Suppressor macrophage treated with lipopolysaccharide for 1 hour (primary cell): ENCODE data around the gene PRKN.

Experiments used
- DNase-seq, 3 donors: peaks; one replicate each; pipeline ENCODE4 v3.0.0-alpha.2; 2020 to 2022

The PRKN gene

DNA sequence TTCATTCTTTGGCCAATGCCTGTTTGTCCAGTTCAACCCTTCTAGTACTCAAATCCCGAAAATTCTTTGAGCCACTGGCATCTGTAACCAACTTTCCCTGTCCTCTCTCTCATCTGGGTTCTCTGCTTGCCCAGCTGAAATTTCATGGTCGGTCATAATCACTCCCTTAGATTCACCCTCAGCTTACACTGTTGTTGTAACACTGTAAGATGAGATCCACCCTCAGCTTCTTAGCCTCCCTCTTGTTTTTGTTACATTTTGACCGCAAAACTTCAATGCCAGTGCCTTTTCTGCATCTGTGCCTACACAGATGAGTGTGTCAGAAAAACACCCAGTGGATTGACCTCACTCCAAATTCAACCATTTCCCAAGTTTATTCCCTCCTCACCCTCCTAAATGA is 1162.6 kb downstream of the PRKN start:
- no peak for DNase-seq

DNA sequence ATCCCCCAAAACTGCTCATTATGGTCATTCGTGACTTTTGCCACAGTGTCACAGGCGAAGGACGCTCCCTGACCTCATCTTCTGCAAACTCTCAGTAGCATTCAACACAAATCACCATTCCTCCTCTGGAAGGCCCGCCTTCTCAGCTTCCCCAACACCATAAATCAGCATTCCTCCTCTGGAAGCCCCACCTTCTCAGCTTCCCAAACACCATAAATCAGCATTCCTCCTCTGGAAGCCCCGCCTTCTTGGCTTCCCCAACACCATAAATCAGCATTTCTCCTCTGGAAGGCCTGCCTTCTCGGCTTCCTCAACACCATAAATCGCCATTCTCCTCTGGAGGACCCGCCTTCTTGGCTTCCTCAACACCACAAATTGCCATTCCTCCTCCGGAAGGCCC is 1165.7 kb downstream of the PRKN start:
- no peak for DNase-seq

DNA sequence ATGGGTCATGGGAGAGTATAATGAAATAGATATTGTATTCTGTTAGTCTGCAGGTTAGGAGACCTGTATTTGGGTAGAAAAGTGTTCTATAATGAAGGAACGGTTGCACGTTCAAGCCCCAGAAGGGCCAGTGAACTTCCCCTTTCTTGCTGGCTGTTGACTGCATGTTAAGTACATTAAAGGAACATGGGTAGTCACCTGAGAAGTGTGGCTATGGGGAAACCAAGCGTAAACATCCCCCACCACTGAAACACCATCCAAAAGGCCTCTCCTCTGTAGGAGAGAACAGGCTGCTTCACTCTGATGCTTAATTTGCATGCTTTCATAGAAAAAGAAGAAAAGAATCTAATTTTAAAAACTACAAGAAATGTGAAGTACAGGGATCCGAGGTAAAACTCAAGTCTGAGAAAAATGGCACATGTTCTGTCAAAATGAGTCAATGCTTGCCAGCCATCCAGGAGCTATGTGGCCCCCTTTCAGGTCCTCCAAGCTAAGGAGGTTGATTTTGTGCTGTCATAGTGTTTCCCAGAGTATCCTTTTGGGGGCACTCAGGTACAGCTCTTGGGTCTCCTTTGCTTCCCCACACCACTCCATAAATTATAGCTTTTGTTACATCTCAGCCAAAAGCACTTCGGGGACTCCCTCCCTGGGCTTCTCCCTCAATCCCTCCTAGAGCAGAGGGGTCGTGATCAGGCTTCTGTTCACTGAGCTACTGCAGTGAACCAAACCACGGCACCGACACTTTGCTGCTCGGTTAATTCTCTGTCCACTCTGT is 1170.0 kb downstream of the PRKN start:
- DNase-seq: no peak

DNA sequence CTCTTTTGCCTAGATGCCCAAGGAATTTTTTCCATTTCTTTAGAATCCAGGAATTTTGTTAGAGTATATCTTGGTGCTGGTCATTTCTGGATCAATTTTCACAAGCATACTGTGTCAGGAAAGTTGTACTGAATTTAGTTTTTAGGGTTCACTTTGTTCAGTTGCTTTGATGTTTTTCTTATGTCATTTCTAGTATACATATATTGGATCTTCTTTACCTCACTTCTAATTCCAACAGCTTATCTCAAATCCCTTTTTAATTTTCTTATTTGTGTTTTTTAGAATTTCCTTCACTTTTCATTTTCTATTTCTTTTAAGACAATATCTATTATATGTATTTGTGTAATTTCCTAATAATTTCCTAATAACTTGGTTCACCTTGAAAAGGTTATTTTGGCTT is 1172.7 kb downstream of the PRKN start:
- DNase-seq: no peak

GRCh38 chr6:161549977-161550655 is 1177.5 kb downstream of the PRKN start:
- DNase-seq: no peak

GRCh38 chr6:161548713-161549296 is 1178.8 kb downstream of the PRKN start:
- DNase-seq: no peak

DNA sequence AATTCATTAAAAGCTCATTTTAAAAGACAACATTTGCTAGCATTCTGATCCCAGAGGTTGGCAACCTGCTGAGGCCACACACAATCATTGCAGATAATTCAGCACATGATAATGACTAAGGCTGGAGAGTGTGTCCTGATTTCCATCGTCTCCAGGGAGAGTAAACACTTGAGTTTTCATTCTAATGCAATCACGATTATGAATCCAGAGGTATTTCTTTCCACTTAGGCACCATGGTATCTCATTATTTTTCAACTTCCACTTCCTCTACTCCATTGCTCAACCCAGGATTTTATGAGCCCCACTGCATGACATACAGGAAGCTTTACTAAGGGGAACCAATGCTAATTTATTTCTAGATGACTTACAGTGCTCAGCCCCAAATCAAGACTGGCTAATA is 1179.9 kb downstream of the PRKN start:
- DNase-seq: peak in 2 of 3 donors; percentile 11 to 14

DNA sequence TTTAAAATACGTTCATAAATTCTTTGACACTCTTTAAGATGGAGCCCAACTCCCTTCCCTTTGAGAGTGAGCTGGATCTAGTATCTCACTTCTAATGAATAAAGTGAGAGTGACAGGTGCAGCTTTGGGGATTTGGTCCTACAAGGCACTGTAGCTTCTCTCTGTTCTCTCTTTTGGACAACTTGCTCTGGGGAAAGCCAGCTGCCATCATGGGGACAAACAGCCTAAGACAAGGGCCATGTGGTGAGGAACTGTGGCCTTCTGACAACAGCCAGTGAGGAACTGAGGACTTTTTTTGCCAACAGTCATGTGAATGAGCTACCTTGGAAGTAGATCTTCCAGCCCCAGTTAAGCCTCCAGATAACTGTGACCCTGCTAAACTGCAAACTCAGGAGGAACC is 1180.9 kb downstream of the PRKN start:
- no peak for DNase-seq

DNA sequence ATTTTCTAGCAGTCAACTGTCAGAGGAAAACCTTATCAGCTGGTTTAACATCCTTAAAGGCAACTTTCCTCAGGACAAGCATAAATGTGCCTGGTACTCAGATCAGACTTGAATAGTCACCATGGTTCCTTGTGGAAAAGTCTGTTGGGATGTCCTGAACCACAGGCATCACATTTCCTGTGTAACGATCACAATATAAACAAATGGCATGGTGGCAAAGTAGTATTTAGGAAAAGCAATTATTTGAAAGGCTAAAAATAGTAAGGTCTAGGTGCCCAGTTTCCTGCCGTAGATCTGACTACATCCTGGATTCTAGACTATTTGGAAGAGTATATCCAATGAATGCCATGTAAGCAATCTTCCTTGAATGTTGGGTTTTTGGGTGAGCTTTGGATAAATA is 1181.8 kb downstream of the PRKN start:
- DNase-seq: no peak

DNA sequence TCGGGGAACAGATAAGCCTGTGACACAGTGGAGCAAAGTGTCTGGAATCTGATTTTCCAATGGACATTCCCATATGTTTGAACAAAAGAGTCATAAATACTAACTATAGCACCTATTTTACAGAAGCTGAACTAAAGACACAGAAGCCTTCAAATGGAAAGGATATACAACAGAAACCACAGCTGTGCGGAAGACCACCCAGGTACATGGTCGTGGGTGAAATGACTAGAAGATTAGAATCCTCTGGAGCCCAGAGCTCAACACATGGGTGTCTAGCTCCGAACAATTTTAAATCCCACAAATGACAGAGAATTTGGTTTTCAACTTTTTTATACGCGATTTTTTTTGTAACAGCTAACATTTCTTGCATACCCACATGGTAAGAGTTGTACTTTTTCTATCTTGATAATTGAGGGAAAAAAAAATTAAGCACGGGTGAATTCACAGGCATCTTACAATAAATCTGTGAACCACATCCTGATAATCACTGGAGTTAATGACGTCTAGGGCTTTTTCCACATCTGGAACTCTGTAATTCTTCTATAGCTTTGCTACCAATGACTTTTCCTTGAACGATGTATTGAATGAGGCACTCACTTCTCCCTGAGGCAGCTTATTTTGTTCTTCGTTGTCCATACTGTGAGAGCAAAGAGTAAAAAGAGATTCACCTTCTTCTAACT is 1182.6 kb downstream of the PRKN start:
- DNase-seq: no peak

- DNase-seq: no peak
These were observed 1183.8 kb downstream of the PRKN start for GRCh38 chr6:161543684-161544309.

DNA sequence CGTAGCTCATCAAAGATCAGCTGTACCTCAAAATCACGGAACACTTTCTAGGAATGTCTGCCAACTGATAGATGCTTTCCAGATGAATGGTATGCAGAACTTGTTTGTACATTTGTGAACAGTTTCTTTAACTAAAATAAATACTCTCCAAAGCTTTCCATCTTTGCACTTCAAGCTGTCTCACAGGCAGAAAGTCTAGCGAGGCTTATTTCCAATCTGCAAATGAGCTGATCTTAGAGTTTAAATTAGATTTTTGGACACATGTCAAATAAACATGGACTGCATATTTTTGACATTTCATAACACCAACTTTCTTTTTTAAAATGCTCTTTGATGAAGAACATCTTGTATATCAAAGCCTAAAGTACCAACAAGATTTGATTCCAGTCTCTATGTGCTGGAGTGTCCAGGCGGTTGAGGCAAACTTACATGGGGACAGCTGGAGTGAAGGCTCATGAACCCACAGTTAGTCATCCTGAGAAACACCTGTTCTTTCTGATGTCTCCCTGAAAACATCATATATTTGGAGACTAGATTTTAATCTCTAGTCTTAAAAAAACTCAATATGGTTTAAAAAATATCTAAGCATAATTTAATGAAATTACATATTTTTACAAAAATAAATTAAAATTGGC is 1185.1 kb downstream of the PRKN start:
- no peak for DNase-seq

DNA sequence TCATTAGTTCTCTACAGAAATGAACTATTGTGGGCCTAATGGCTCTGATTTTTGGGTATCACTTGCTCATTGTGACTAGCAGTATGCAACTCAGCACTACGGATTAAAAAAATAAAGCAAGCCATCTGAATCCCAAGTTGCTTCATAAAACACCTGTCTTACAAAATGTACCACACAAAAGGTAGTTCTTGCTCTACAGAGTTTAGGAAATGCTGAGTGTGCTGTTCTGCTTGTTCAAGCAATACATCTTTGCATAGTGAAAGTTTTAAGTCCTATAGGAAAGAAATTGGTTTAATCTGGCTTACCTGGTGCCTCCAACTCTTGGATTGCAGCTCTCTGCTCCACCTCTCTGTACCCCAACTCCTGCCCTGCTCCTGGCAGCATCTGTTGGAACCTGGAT is 1187.0 kb downstream of the PRKN start:
- DNase-seq: no peak

GRCh38 chr6:161536224-161536630 is 1191.3 kb downstream of the PRKN start:
- no peak for DNase-seq

- no peak for DNase-seq
These were observed 1193.2 kb downstream of the PRKN start for GRCh38 chr6:161534264-161534873.

- DNase-seq: no peak
These were observed 1194.3 kb downstream of the PRKN start for GRCh38 chr6:161533266-161533665.

DNA sequence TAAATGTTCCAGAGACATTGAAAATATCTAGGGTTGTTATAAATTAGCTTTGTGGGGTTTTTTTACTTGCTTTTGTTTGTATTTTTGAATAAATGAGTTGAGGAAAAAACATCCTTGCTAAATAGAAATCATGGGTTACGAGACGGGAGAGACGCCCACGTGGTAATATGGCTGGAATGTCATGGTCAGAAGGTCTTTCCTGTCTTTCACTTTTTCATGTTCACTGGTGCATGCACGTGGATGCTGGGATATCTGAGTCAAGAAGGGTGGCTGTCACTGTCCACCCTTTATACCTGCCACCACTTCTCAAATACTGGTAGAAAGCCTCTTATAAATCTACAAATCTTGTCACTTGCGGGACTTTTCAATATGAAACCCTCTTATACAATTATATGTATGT is 1195.0 kb downstream of the PRKN start:
- no peak for DNase-seq

GRCh38 chr6:161526794-161527193 is 1200.8 kb downstream of the PRKN start:
- no peak for DNase-seq

- DNase-seq: no peak
These were observed 1204.2 kb downstream of the PRKN start for GRCh38 chr6:161523362-161523761.

DNA sequence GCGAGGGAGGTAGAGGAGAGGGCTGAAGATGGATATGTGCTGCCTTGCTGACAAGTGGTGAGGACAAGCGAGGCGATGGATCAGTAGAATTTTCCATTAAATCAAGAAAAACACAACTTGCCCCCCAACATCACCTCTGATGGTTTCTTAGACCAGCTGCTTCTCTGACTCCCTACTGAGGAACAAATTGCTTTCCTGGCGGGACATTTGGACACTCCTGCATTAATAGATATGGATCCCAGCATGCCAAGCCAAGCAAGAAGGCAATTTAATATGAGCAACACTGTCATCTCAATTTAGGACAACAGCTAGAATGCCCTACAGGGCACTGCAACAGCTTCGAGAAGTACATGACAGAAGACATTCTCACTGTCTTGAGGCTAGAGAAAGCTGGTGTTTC is 1205.3 kb downstream of the PRKN start:
- no peak for DNase-seq

DNA sequence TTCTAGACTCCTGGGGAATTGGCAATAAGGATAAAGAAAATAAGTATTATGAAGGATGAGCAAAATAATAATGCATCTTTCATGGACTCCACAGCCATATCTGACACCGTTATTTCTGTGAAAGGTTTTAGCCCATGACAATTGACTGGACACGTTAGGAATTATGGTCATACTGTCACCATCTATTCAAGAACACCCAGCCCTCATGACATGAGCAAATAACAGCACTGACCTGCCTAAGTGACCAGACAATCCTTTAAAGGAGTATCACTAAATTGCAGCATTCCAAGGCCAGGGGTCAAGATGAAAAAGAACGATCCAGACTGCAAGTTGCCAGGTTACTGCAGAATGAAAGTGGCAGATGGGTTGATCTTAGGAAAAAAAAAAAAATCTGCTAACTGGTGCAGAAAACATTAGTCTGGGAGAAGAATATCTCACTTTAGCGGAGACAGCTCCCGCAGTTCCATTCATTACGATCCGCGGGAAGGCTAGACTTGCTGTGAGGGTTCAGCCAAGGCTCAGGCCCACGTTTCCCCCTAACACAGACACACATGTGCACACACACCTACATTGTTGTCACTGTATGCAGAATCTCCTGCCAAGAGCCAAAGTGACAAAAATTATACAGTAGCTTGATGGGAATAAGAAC is 1216.0 kb downstream of the PRKN start:
- no peak for DNase-seq

- DNase-seq: no peak
These were observed 1219.2 kb downstream of the PRKN start for GRCh38 chr6:161508341-161508740.
